Neutrophil (primary cell): Measurements from ENCODE around the gene ARHGAP30.

Experiments used
- H3K27ac ChIP-seq: fragments of 200-600 bp; sonication (generic); 2 replicates; pipeline ENCODE4 v1.5.1; 2016; ENCODE audit warnings: mild to moderate bottlenecking, moderate library complexity
- H3K27me3 ChIP-seq: fragments of 200-600 bp; sonication (generic); 2 replicates; pipeline ENCODE4 v1.6.0; 2016; ENCODE audit warnings: mild to moderate bottlenecking
- H3K36me3 ChIP-seq: fragments of 200-600 bp; sonication (generic); 2 replicates; pipeline ENCODE4 v1.5.1; 2017
- H3K4me1 ChIP-seq, 2 experiments: fragments of 200-600 bp in 1 of 2; sonication (generic) in 1 of 2; 1 replicate in 1 of 2; 2 replicates in 1 of 2; pipeline versions ENCODE4 v1.5.1 to v1.6.1; 2013 to 2016; ENCODE audit warnings: low read depth in 1 of 2, low read length in 1 of 2, mild to moderate bottlenecking in 1 of 2, moderate library complexity in 1 of 2; ENCODE audit not compliant: control insufficient read depth in 1 of 2, insufficient read depth in 1 of 2
- H3K4me3 ChIP-seq, 2 experiments: fragments of 200-600 bp in 1 of 2; sonication (generic) in 1 of 2; 1 replicate in 1 of 2; 2 replicates in 1 of 2; pipeline ENCODE4 v1.5.1; 2013 to 2016; ENCODE audit warnings: low read depth in 1 of 2, low read length in 1 of 2, mild to moderate bottlenecking in 1 of 2, moderate library complexity in 1 of 2
- H3K9me3 ChIP-seq: fragments of 200-600 bp; sonication (generic); 2 replicates; pipeline ENCODE4 v1.5.1; 2016
- TF ChIP-seq, protein P1 (sequence below): fragments of 200-600 bp; sonication (generic); IDR thresholded peaks from 2 replicates; pipeline ENCODE4 v1.5.1; 2016; ENCODE audit warnings: antibody characterized with exemption

The ARHGAP30 gene

GRCh38 chr1:161089938-161090337 is 20.2 kb upstream of the ARHGAP30 start:
- Histone ChIP-seq H3K4me1 (no peaks in the 10 kb centered on the region), H3K27ac (no peak overlapping the region), H3K4me3 (no peak overlapping the region), H3K27me3 (no peaks in the 10 kb centered on the region), H3K9me3 (no peaks in the 10 kb centered on the region), H3K36me3 (no peaks in the 10 kb centered on the region)
- TF ChIP-seq, protein P1, sequence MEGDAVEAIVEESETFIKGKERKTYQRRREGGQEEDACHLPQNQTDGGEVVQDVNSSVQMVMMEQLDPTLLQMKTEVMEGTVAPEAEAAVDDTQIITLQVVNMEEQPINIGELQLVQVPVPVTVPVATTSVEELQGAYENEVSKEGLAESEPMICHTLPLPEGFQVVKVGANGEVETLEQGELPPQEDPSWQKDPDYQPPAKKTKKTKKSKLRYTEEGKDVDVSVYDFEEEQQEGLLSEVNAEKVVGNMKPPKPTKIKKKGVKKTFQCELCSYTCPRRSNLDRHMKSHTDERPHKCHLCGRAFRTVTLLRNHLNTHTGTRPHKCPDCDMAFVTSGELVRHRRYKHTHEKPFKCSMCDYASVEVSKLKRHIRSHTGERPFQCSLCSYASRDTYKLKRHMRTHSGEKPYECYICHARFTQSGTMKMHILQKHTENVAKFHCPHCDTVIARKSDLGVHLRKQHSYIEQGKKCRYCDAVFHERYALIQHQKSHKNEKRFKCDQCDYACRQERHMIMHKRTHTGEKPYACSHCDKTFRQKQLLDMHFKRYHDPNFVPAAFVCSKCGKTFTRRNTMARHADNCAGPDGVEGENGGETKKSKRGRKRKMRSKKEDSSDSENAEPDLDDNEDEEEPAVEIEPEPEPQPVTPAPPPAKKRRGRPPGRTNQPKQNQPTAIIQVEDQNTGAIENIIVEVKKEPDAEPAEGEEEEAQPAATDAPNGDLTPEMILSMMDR: no peak

DNA sequence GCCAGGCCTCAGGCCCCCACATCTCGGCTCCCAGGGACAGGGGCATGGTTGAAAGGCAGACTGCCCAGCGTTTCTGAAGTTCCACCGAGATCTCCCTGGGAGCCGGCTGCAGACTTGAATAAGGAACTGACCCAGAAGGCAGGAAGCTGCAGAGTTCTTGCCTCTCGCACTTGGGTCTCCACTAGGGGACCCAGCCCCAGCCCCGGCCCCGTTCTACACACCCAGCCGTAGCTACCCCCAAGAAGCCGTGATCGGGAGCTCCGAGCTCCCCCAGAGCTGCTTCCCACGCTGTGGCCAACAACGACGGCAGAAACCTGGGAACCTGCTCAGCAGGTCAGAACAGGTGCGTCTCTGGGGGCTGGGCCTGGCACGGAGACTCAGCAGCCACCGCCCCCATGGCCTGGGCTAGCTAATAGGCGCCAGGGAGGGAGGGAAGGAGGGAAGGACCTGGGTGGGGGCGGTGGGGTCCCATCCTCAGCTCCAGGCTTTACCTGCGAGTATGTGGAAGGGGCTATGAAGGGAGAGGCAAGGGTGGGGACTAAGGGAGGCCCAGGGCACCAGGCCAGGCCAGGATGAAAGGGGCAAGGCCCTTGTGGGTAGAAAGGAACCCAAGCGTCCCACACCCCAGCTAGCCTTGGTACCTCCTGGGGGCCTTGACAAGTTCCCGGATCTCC is 19.7 kb upstream of the ARHGAP30 start, which contains the start of gene NECTIN4:
Gene NECTIN4 (minus strand): TSS at position 308 of the 674 bp plus-strand sequence. CDS start 262 bp downstream, at position 46.
- Histone ChIP-seq H3K4me1 (no peaks in the 10 kb centered on the region), H3K27me3 (no peaks in the 10 kb centered on the region), H3K4me3 (no peak within 1 kb of the TSS), H3K27ac (no peak within 1 kb of the TSS), H3K36me3 (no peaks in the 10 kb centered on the region), H3K9me3 (no peaks in the 10 kb centered on the region)
- TF ChIP-seq, protein P1: no peak

- Histone ChIP-seq H3K27me3 (no peaks in the 10 kb centered on the region), H3K9me3 (no peaks in the 10 kb centered on the region), H3K4me1 (peaks cover 0 to under 1% of the 10 kb centered on the region in 2 experiments), H3K27ac (no peak overlapping the region), H3K4me3 (no peak overlapping the region), H3K36me3 (no peaks in the 10 kb centered on the region)
- TF ChIP-seq, protein P1: no peak
These were observed 19.0 kb upstream of the ARHGAP30 start for GRCh38 chr1:161088587-161089110.

- no peak overlapping the region for H3K27ac ChIP-seq
- no peaks in the 10 kb centered on the region for H3K27me3 ChIP-seq
- no peak overlapping the region for H3K4me3 ChIP-seq
- TF ChIP-seq, protein P1: no peak
- peaks cover 0 to 3% of the 10 kb centered on the region in 2 experiments for H3K4me1 ChIP-seq
- no peaks in the 10 kb centered on the region for H3K9me3 ChIP-seq
- H3K36me3 ChIP-seq: no peaks in the 10 kb centered on the region
These were observed 16.8 kb upstream of the ARHGAP30 start for GRCh38 chr1:161086457-161086856.

DNA sequence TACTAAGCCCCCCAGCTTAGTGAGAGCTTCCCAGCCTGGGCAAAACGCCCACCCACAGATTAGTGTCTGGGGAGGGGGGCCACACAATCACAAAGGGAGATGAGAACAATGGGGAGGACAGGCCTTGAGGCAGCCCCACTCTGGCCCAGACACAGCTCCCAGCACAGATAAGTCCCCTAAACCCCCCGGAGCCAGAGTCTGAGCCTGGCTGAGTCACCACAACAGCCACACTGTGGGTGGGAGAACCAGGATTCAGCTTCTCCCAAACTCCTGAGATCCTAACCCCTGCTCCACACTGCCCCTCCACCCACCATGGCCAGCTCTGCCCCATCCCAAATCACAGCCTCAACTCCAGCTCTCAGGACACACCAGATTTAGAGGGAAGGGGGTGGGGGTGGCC is 15.5 kb upstream of the ARHGAP30 start:
- Histone ChIP-seq H3K4me1 (peaks cover 0 to 3% of the 10 kb centered on the region in 2 experiments), H3K9me3 (no peaks in the 10 kb centered on the region), H3K27me3 (no peaks in the 10 kb centered on the region), H3K4me3 (no peak overlapping the region), H3K27ac (no peak overlapping the region), H3K36me3 (no peaks in the 10 kb centered on the region)
- TF ChIP-seq, protein P1: no peak
